Naive thymus-derived CD4-positive, alpha-beta T cell (primary cell): Measurements from ENCODE around the gene DENND5B. TPM values are rescaled to one million over a fixed set of nuclear protein-coding genes. Genes with fewer than 3 reads are reported as not detected.
A peak's percentile ranks its signal among the peaks of the same experiment; 100 is the strongest.

Experiments used
- ATAC-seq: fragments of 150-1000 bp; cut with Tn5 transposase; 2 replicates; pipeline ENCODE4 v1.10.0; 2021; ENCODE audit warnings: mild to moderate bottlenecking, moderate library complexity
- CTCF ChIA-PET: fragments of 350-600 bp; sonication (Branson Sonifier 250); formaldehyde crosslinking; loops from one replicate; lab custom pipeline; 2021; ENCODE audit warnings: antibody characterized with exemption; lab: Charles Lee
- POLR2A ChIA-PET: fragments of 350-600 bp; sonication (Branson Sonifier 250); formaldehyde crosslinking; loops from one replicate; lab custom pipeline; 2021; ENCODE audit warnings: antibody characterized with exemption, inconsistent platforms; lab: Charles Lee
- DNase-seq, 9 donors: peaks; one replicate each; pipeline versions ENCODE4 v3.0.0 to v3.0.0-alpha.2; 2020 to 2022; ENCODE audit warnings: mixed read lengths in 1 of 9
- H3K27ac ChIP-seq: one replicate; pipeline ENCODE4 v1.7.0; 2013; ENCODE audit warnings: mild to moderate bottlenecking, low read depth, low read length, moderate library complexity
- H3K27me3 ChIP-seq, 2 donors: one replicate each; pipeline ENCODE4 v1.7.0; 2013; ENCODE audit warnings: low read length in 2 of 2, mild to moderate bottlenecking in 2 of 2, moderate library complexity in 2 of 2; ENCODE audit not compliant: control insufficient read depth in 2 of 2, insufficient read depth in 2 of 2
- H3K36me3 ChIP-seq, 3 experiments: 1 replicate in 2 of 3; 2 replicates in 1 of 3; pipeline ENCODE4 v1.7.0; 2013; ENCODE audit warnings: low read length in 3 of 3, mild to moderate bottlenecking in 3 of 3, moderate library complexity in 1 of 3; ENCODE audit not compliant: insufficient read depth in 3 of 3, control insufficient read depth in 2 of 3
- H3K4me1 ChIP-seq, 2 donors: one replicate each; pipeline ENCODE4 v1.7.0; 2013; ENCODE audit warnings: low read length in 2 of 2, mild to moderate bottlenecking in 2 of 2, moderate library complexity in 1 of 2; ENCODE audit not compliant: control insufficient read depth in 2 of 2, insufficient read depth in 2 of 2
- H3K4me3 ChIP-seq: 2 replicates; pipeline ENCODE4 v1.7.0; 2013; ENCODE audit warnings: mild to moderate bottlenecking, low read length
- H3K9me3 ChIP-seq, 3 experiments: 1 replicate in 2 of 3; 2 replicates in 1 of 3; pipeline ENCODE4 v1.7.0; 2013; ENCODE audit warnings: low read length in 3 of 3; ENCODE audit not compliant: control insufficient read depth in 2 of 3
- H3K27ac Mint-ChIP-seq, 9 donors: one replicate each; pipeline ENCODE4 v1.8.0; 2020 to 2022; ENCODE audit warnings: mixed read lengths in 9 of 9, mild to moderate bottlenecking in 8 of 9, moderate library complexity in 5 of 9, inconsistent platforms in 2 of 9
- H3K27me3 Mint-ChIP-seq, 5 donors: one replicate each; pipeline ENCODE4 v1.8.0; 2021 to 2022; ENCODE audit warnings: mixed read lengths in 5 of 5, mild to moderate bottlenecking in 1 of 5
- H3K36me3 Mint-ChIP-seq, 5 donors: one replicate each; pipeline ENCODE4 v1.8.0; 2020 to 2022; ENCODE audit warnings: mixed read lengths in 5 of 5, mild to moderate bottlenecking in 3 of 5, inconsistent platforms in 1 of 5
- H3K4me1 Mint-ChIP-seq, 7 donors: one replicate each; pipeline ENCODE4 v1.8.0; 2020 to 2022; ENCODE audit warnings: mixed read lengths in 7 of 7, mild to moderate bottlenecking in 3 of 7, inconsistent platforms in 1 of 7
- H3K4me3 Mint-ChIP-seq, 10 donors: one replicate each; pipeline ENCODE4 v1.8.0; 2020 to 2022; ENCODE audit warnings: mild to moderate bottlenecking in 10 of 10, mixed read lengths in 10 of 10, moderate library complexity in 6 of 10, inconsistent platforms in 2 of 10
- H3K9me3 Mint-ChIP-seq, 11 donors: one replicate each; pipeline ENCODE4 v1.8.0; 2020 to 2022; ENCODE audit warnings: mixed read lengths in 11 of 11, mild to moderate bottlenecking in 4 of 11, inconsistent platforms in 1 of 11, moderate library complexity in 1 of 11
- intact Hi-C, 2 donors: fragments of 100-400 bp; cut with micrococcal nuclease; formaldehyde crosslinking; loops; one replicate each; pipeline ENCODE4 v1.15.1; 2023
- polyA plus RNA-seq, 2 donors: library from polyadenylated mRNA; unstranded; fragments of 300-500 nt; fragmentation: Illumina TruSeq; gene quantifications; one replicate each; pipeline ENCODE4 v1.2.3, GENCODE V29; 2021
- total RNA-seq, 6 experiments: library from RNA in 5 of 6; stranded (reverse) in 5 of 6; gene quantifications; 1 replicate in 5 of 6; 2 replicates in 1 of 6; pipeline ENCODE4 v1.2.3 and lab custom pipeline; 2021 to 2026

The DENND5B gene
- total and polyA plus RNA-seq, 7 experiments from 2014 or later = 0.16 to 1.5 (median 0.29) TPM; not detected in 2

DNA sequence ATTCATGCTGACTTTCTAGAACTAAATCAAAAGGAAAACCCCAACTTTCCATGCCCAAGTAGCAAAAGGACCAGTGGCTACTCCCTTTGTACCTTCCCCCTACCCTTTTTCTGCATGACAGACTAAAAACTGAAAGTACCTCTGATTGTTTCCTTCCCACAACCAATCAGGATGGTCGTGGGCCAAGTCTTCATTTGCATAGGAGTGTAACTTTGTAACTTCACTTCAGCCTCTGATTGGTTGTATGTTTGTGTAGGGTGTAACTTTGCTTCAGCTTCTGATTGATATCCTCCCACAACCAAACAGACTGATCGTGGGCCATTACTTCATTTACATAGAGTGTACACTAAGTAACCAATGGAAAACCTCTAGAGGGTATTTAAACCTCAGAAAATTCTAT lies 96.5 kb downstream of the DENND5B start:
- Histone ChIP-seq H3K4me3 (no peak overlapping the region), H3K36me3 (no peaks in the 10 kb centered on the region), H3K27ac (no peak overlapping the region), H3K4me1 (no peaks in the 10 kb centered on the region), H3K9me3 (no peaks in the 10 kb centered on the region), H3K27me3 (no peaks in the 10 kb centered on the region)
- Mint-ChIP-seq H3K27me3 (peaks cover 7 to 34% (median 19%) of the 10 kb centered on the region in 5 donors), H3K27ac (no peak overlapping the region), H3K36me3 (no peaks in the 10 kb centered on the region), H3K4me3 (no peak overlapping the region), H3K4me1 (peaks cover 0 to 1% (median 0%) of the 10 kb centered on the region in 7 donors), H3K9me3 (peaks cover 0 to 1% (median 0%) of the 10 kb centered on the region in 11 donors)
- ATAC-seq = no peak
- ChIA-PET POLR2A (no interaction called here), CTCF (no interaction called here)
- no peak for DNase-seq
- intact Hi-C loops = no loop called here

DNA sequence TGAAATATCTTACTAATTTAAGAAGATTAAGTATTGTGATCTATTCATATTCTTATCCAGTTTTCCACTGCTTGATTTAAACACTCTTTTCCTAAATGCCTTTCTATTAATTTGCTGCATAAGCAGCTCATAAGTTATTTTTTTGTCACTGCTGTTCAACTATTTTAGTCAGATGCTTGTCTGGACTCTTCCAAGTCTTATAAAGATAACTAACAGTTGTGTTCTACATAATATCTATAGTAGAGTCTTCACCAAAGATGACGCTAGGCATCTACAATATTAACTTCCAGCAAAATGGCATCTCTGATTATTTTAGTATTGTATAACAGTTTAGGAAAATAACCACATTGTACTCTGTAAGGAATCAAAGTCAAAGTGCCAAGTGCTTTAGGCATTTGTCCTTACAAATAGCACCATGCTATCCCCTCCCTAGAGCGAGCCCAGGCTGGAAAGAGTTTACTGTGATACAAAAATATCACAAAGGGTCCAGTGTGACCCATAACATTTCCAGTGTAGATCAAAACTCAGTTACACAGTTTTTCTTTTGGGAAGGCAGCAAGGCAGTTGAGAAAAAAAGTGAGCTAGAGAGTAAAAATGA lies 98.2 kb downstream of the DENND5B start:
- DNase-seq (no peak), ATAC-seq (no peak)
- Histone ChIP-seq H3K36me3 (no peaks in the 10 kb centered on the region), H3K27ac (no peak overlapping the region), H3K4me3 (no peak overlapping the region), H3K4me1 (no peaks in the 10 kb centered on the region), H3K9me3 (no peaks in the 10 kb centered on the region), H3K27me3 (no peaks in the 10 kb centered on the region)
- H3K4me3 Mint-ChIP-seq = no peak overlapping the region
- no peaks in the 10 kb centered on the region for H3K36me3 Mint-ChIP-seq
- CTCF ChIA-PET = no interaction called here
- peaks cover 2 to 29% (median 15%) of the 10 kb centered on the region in 5 donors for H3K27me3 Mint-ChIP-seq
- POLR2A ChIA-PET = no interaction called here
- H3K27ac Mint-ChIP-seq = peak overlapping the region in 1 of 9 donors; percentile 20
- H3K9me3 Mint-ChIP-seq = peaks cover 0 to 1% (median 0%) of the 10 kb centered on the region in 11 donors
- intact Hi-C loops = no loop called here
- no peaks in the 10 kb centered on the region for H3K4me1 Mint-ChIP-seq

DNA sequence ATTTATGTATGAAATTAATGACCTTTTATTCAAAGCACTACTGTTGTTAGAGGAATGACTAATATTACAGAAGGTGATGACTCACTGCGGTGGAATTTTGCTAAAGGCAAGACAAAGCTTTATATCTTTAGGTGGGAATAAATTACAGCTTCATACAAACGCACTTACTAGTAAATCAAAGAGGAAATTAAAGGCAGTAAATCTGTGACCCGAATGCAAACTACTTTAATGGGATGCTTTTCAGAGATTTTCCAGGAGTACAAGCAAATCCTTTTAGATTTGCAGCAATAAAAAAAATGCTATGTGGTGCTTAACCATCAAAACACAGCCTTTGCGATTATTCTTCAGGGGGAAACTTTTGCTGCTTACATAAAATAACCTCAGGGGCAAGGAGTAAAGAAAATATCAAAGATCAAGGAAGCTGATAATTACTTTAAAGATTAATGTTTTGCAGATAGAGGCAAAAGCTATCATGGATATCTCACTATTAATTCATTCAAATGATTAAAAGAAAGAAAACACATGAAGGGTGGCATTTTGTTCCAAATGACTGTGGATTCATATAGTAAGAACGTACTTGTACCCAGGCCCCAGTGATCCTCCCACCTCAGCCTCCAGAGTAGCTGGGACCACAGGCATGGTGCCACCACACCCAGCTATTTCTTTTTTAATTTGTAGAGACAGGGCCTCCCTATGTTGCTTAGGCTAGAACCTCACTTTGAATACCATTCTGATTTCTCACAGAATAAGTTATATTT lies 98.9 kb downstream of the DENND5B start:
- no peaks in the 10 kb centered on the region for H3K4me1 ChIP-seq
- Mint-ChIP-seq H3K36me3 (no peaks in the 10 kb centered on the region), H3K27ac (no peak overlapping the region), H3K9me3 (peaks cover 0 to 1% (median 0%) of the 10 kb centered on the region in 11 donors), H3K4me3 (no peak overlapping the region), H3K4me1 (no peaks in the 10 kb centered on the region), H3K27me3 (peaks cover 2 to 24% (median 14%) of the 10 kb centered on the region in 5 donors)
- H3K27me3 ChIP-seq = no peaks in the 10 kb centered on the region
- no peak overlapping the region for H3K4me3 ChIP-seq
- no peaks in the 10 kb centered on the region for H3K9me3 ChIP-seq
- no peak overlapping the region for H3K27ac ChIP-seq
- H3K36me3 ChIP-seq = no peaks in the 10 kb centered on the region
- ChIA-PET CTCF (no interaction called here), POLR2A (no interaction called here)
- no peak for DNase-seq
- intact Hi-C loops = no loop called here
- no peak for ATAC-seq

GRCh38 chr12:31491241-31491794 lies 99.6 kb downstream of the DENND5B start:
- no peak overlapping the region for H3K4me3 ChIP-seq
- Mint-ChIP-seq H3K27me3 (peaks cover 2 to 20% (median 14%) of the 10 kb centered on the region in 5 donors), H3K4me1 (no peaks in the 10 kb centered on the region), H3K27ac (no peak overlapping the region), H3K4me3 (no peak overlapping the region), H3K36me3 (no peaks in the 10 kb centered on the region), H3K9me3 (peaks cover 0 to 1% (median 0%) of the 10 kb centered on the region in 11 donors)
- H3K27ac ChIP-seq = no peak overlapping the region
- H3K9me3 ChIP-seq = no peaks in the 10 kb centered on the region
- DNase-seq (no peak), ATAC-seq (no peak)
- no peaks in the 10 kb centered on the region for H3K4me1 ChIP-seq
- ChIA-PET CTCF (no interaction called here), POLR2A (no interaction called here)
- intact Hi-C loops = no loop called here
- H3K27me3 ChIP-seq = no peaks in the 10 kb centered on the region
- no peaks in the 10 kb centered on the region for H3K36me3 ChIP-seq

GRCh38 chr12:31488737-31489338 lies 102.1 kb downstream of the DENND5B start:
- H3K27me3 Mint-ChIP-seq = peaks cover 5 to 13% (median 9%) of the 10 kb centered on the region in 5 donors
- ChIA-PET CTCF (no interaction called here), POLR2A (no interaction called here)
- no peaks in the 10 kb centered on the region for H3K4me1 ChIP-seq
- no peaks in the 10 kb centered on the region for H3K4me1 Mint-ChIP-seq
- H3K27me3 ChIP-seq = no peaks in the 10 kb centered on the region
- no peak overlapping the region for H3K4me3 ChIP-seq
- DNase-seq (no peak), ATAC-seq (no peak)
- H3K27ac Mint-ChIP-seq = no peak overlapping the region
- H3K4me3 Mint-ChIP-seq = no peak overlapping the region
- no peaks in the 10 kb centered on the region for H3K36me3 ChIP-seq
- no peak overlapping the region for H3K27ac ChIP-seq
- no peaks in the 10 kb centered on the region for H3K9me3 Mint-ChIP-seq
- no peaks in the 10 kb centered on the region for H3K9me3 ChIP-seq
- no peaks in the 10 kb centered on the region for H3K36me3 Mint-ChIP-seq
- intact Hi-C loops = no loop called here

GRCh38 chr12:31485571-31485970 lies 105.4 kb downstream of the DENND5B start:
- Histone ChIP-seq H3K27me3 (no peaks in the 10 kb centered on the region), H3K4me1 (no peaks in the 10 kb centered on the region), H3K36me3 (no peaks in the 10 kb centered on the region), H3K27ac (no peak overlapping the region), H3K4me3 (no peak overlapping the region), H3K9me3 (no peaks in the 10 kb centered on the region)
- CTCF ChIA-PET = no interaction called here
- Mint-ChIP-seq H3K9me3 (peaks cover 0 to 2% (median 0%) of the 10 kb centered on the region in 11 donors), H3K27me3 (peaks cover 4 to 11% (median 6%) of the 10 kb centered on the region in 5 donors), H3K36me3 (no peaks in the 10 kb centered on the region), H3K4me1 (peaks cover 0 to 3% (median 0%) of the 10 kb centered on the region in 7 donors), H3K27ac (no peak overlapping the region), H3K4me3 (no peak overlapping the region)
- intact Hi-C loops = no loop called here
- ATAC-seq (no peak), DNase-seq (no peak)
- POLR2A ChIA-PET = no interaction called here
